Measurements from ENCODE around the gene CD209.
"Not testable (repeated sequence)": the region's sequence is repeated elsewhere in the genome, so short reads cannot be mapped to it uniquely, and the experiment has no call there.

Gene CD209

GRCh38 chr19:7767487-7767886, 20.2 kb upstream of the CD209 start:
- DNase-seq = no peak

GRCh38 chr19:7766535-7766934, 19.2 kb upstream of the CD209 start:
- no peak for DNase-seq

GRCh38 chr19:7765043-7765442, 17.7 kb upstream of the CD209 start:
- not testable (repeated sequence) for DNase-seq

GRCh38 chr19:7764157-7764556, 16.8 kb upstream of the CD209 start:
- DNase-seq = not testable (repeated sequence)

- DNase-seq = no peak
Observed at GRCh38 chr19:7763696-7764095, 16.4 kb upstream of the CD209 start.

GRCh38 chr19:7762719-7763293, 15.5 kb upstream of the CD209 start, which contains the start of gene CLEC4M:
CLEC4M (plus strand) TSS chr19:7763243; CDS start chr19:7763267, 24 bp downstream.
- no peak for DNase-seq

GRCh38 chr19:7759156-7759555, 11.8 kb upstream of the CD209 start:
- DNase-seq = no peak

GRCh38 chr19:7757358-7757757, 10.0 kb upstream of the CD209 start:
- DNase-seq = no peak

GRCh38 chr19:7756258-7756657, 8.9 kb upstream of the CD209 start:
- no peak for DNase-seq

- no peak for DNase-seq
Observed at GRCh38 chr19:7751157-7751783, 3.9 kb upstream of the CD209 start.

GRCh38 chr19:7748756-7749155, 1.4 kb upstream of the CD209 start:
- no peak for DNase-seq

GRCh38 chr19:7748171-7748570, 837 bp upstream of the CD209 start:
- DNase-seq = no peak

- not testable (repeated sequence) for DNase-seq
Observed at GRCh38 chr19:7746306-7746705, 1.0 kb downstream of the CD209 start.

GRCh38 chr19:7744871-7745650, 2.3 kb downstream of the CD209 start:
- no peak for DNase-seq

GRCh38 chr19:7744199-7744786, 3.0 kb downstream of the CD209 start:
- no peak for DNase-seq

- no peak for DNase-seq
Observed at GRCh38 chr19:7743425-7743841, 3.9 kb downstream of the CD209 start.

- DNase-seq = no peak
Observed at GRCh38 chr19:7742991-7743390, 4.3 kb downstream of the CD209 start.

- DNase-seq = no peak
Observed at GRCh38 chr19:7742575-7742974, 4.8 kb downstream of the CD209 start.

GRCh38 chr19:7740682-7741054, 6.7 kb downstream of the CD209 start:
- DNase-seq = no peak

- no peak for DNase-seq
Observed at GRCh38 chr19:7739801-7740681, 7.3 kb downstream of the CD209 start.

GRCh38 chr19:7739211-7739755, 8.1 kb downstream of the CD209 start:
- DNase-seq = no peak

GRCh38 chr19:7738023-7738422, 9.3 kb downstream of the CD209 start:
- no peak for DNase-seq

Measured in right forelimb (tissue), 1 donor.